Prostate gland (tissue), 2 donors: ENCODE results near the gene PLA2G4D. TPM values are rescaled to one million over a fixed set of nuclear protein-coding genes. Genes with fewer than 3 reads are reported as not detected.

Experiments
- DNase-seq: peaks from one replicate; pipeline ENCODE4 v3.0.0-alpha.2; 2019; ENCODE audit warnings: low spot score
- H3K27ac ChIP-seq, 2 donors: fragments of 200-600 bp; sonication (generic); 2 replicates each; pipeline ENCODE4 v1.5.1; 2017 to 2019
- H3K27me3 ChIP-seq: fragments of 200-600 bp; sonication (generic); replicated peaks from 2 replicates; pipeline ENCODE4 v1.5.1; 2019; ENCODE audit not compliant: insufficient read depth
- H3K36me3 ChIP-seq, 2 donors: fragments of 200-600 bp; sonication (generic); 1 replicate in 1 of 2; 2 replicates in 1 of 2; pipeline versions ENCODE4 v1.5.1 to v1.8.1; 2017 to 2019
- H3K4me1 ChIP-seq: fragments of 200-600 bp; sonication (generic); replicated peaks from 2 replicates; pipeline ENCODE4 v1.5.1; 2019
- H3K4me3 ChIP-seq, 2 donors: fragments of 200-600 bp; sonication (generic); 2 replicates each; pipeline ENCODE4 v1.5.1; 2017 to 2019
- H3K9me3 ChIP-seq: fragments of 200-600 bp; sonication (generic); 2 replicates; pipeline ENCODE4 v1.5.1; 2017
- POLR2A ChIP-seq: fragments of 450-650 bp; IDR thresholded peaks from one replicate; pipeline ENCODE4 v1.6.1; 2016; ENCODE audit warnings: antibody characterized with exemption, mild to moderate bottlenecking
- POLR2AphosphoS5 ChIP-seq: sonication (generic); formaldehyde crosslinking; IDR thresholded peaks from one replicate; pipeline ENCODE4 v1.6.1; 2017; ENCODE audit warnings: antibody characterized with exemption
- WGBS: methylation state at CpG from one replicate; pipeline ENCODE4 v1.1.5; 2018; 5-methylcytosine and 5-hydroxymethylcytosine counted together
- intact Hi-C: fragments of 100-400 bp; cut with DNase I; formaldehyde crosslinking; loops from one replicate; pipeline ENCODE4 v1.14.2; 2022
- total RNA-seq, 2 donors: library from RNA; depleted of rRNA; stranded (reverse); fragments of >200 nt; gene quantifications; one replicate each; pipeline ENCODE4 v1.1.0, GENCODE V29; 2016
- TF ChIP-seq, protein P1 (sequence below), 4 experiments: fragments of 200-600 bp in 2 of 4; fragments of 450-650 bp in 2 of 4; sonication (generic) in 2 of 4; IDR thresholded peaks; 1 replicate in 3 of 4; 2 replicates in 1 of 4; pipeline ENCODE4 v1.5.1; 2016 to 2019; ENCODE audit warnings: antibody characterized with exemption in 4 of 4, mild to moderate bottlenecking in 2 of 4, moderate library complexity in 2 of 4

The PLA2G4D gene
- total RNA-seq, 2 donors from 2014 or later, result 1.5 to 2.1 TPM

DNA sequence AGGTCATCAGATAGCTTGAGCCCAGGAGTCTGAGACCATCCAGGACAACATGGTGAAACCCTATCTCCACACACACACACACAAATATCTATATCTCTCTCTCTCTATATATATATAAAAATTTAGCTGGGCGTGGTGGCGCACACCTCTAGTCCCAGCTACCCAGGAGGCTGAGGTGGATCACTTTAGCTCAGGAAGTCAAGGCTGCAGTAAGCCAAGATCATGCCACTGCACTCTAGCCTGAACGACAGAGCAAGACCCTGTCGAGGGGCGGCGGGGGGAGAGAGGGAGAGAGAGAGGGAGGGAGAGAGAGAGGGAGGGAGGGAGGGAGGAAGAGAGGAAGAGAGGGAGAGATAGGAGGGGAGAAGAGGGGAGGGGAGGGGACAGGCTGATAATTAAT is 34.1 kb upstream of the PLA2G4D start:
- intact Hi-C loops, result no loop called here
- Histone ChIP-seq H3K4me3 (no peak overlapping the region), H3K27me3 (no peaks in the 10 kb centered on the region), H3K9me3 (no peaks in the 10 kb centered on the region), H3K36me3 (no peaks in the 10 kb centered on the region), H3K4me1 (no peaks in the 10 kb centered on the region), H3K27ac (no peak overlapping the region)
- DNase-seq, result no peak
- TF ChIP-seq, protein P1, sequence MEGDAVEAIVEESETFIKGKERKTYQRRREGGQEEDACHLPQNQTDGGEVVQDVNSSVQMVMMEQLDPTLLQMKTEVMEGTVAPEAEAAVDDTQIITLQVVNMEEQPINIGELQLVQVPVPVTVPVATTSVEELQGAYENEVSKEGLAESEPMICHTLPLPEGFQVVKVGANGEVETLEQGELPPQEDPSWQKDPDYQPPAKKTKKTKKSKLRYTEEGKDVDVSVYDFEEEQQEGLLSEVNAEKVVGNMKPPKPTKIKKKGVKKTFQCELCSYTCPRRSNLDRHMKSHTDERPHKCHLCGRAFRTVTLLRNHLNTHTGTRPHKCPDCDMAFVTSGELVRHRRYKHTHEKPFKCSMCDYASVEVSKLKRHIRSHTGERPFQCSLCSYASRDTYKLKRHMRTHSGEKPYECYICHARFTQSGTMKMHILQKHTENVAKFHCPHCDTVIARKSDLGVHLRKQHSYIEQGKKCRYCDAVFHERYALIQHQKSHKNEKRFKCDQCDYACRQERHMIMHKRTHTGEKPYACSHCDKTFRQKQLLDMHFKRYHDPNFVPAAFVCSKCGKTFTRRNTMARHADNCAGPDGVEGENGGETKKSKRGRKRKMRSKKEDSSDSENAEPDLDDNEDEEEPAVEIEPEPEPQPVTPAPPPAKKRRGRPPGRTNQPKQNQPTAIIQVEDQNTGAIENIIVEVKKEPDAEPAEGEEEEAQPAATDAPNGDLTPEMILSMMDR (IDR thresholded peaks at IDR 0.05), result no peak
- TF ChIP-seq POLR2AphosphoS5, result no peak
- TF ChIP-seq POLR2A, result no peak
- 65% methylated on average over 6 of the region's 6 CpGs for WGBS

DNA sequence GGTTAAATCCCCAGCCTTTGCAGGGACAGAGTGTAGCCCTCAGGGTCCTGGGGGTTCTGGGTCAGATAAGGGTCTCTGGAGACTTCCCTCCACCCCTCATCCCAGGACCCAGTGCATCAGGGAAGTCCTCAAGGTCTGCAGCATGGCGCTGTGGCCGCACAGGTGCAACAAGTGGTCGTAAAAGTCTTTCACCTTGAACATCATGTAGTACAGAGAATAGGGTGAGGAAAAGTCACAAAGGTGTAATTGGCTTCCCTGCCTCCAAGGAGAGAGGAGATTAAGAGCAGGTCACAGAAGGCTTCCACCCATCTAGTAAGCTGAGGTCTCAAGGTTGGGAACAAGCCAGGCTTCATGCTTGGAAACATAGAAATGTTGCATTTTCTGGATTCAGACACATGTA is 29.2 kb upstream of the PLA2G4D start:
- Histone ChIP-seq H3K27me3 (no peaks in the 10 kb centered on the region), H3K27ac (no peak overlapping the region), H3K4me1 (no peaks in the 10 kb centered on the region), H3K4me3 (no peak overlapping the region), H3K9me3 (no peaks in the 10 kb centered on the region), H3K36me3 (no peaks in the 10 kb centered on the region)
- 86% methylated on average over 3 of the region's 3 CpGs for WGBS
- no peak for DNase-seq
- TF ChIP-seq POLR2AphosphoS5 (no peak), POLR2A (no peak)
- TF ChIP-seq, protein P1 (IDR thresholded peaks at IDR 0.05), result no peak
- intact Hi-C loops, result no loop called here

DNA sequence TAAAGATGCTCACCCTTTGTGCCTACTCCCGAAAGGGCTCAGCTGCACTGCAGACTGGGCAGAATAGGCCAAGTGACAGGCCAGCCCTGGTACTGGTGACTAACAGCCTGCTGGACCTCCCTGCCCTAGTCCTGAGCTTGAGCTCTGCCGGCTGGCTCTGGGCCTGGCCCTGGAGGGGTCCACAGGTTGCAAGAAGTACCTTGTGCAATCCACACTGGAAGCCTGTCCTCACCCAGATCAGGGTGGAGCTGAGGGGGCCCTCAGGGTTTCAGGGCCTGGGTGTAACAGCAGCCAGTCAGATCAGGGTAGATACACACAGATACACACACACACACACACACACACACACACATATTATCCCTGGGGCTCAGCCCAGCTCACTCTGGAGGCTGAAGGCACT is 27.3 kb upstream of the PLA2G4D start:
- no peaks in the 10 kb centered on the region for H3K36me3 ChIP-seq
- no peak for DNase-seq
- intact Hi-C loops, result no loop called here
- H3K9me3 ChIP-seq, result no peaks in the 10 kb centered on the region
- WGBS, result 28% methylated on average over 2 of the region's 2 CpGs
- no peaks in the 10 kb centered on the region for H3K4me1 ChIP-seq
- H3K27me3 ChIP-seq, result no peaks in the 10 kb centered on the region
- H3K4me3 ChIP-seq, result no peak overlapping the region
- H3K27ac ChIP-seq, result no peak overlapping the region
- TF ChIP-seq POLR2A (no peak), POLR2AphosphoS5 (no peak)
- TF ChIP-seq, protein P1 (IDR thresholded peaks at IDR 0.05), result no peak

DNA sequence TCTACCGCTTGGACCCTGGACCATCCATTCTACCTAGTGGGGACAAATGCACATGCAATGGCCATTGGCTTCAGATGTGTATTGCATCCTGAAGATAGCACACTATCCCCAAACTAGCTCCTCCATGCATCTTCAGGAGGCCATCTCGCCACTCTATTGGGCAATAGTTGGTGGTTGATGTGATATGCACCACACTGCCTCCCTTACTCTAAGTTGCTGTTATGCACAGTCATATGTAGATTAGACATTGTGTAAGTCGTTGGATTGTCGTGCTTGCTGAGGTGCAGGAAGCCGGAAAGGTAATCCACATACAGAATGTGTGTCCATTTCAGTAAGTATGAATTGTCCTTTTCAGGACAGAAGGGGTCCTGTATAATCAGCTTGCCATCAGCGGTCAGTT is 26.7 kb upstream of the PLA2G4D start:
- TF ChIP-seq, protein P1 (IDR thresholded peaks at IDR 0.05), result no peak
- TF ChIP-seq POLR2AphosphoS5 (no peak), POLR2A (no peak)
- Histone ChIP-seq H3K27ac (no peak overlapping the region), H3K4me3 (no peak overlapping the region), H3K4me1 (no peaks in the 10 kb centered on the region), H3K9me3 (no peaks in the 10 kb centered on the region), H3K27me3 (no peaks in the 10 kb centered on the region), H3K36me3 (no peaks in the 10 kb centered on the region)
- DNase-seq, result no peak
- intact Hi-C loops, result no loop called here
- 89% methylated on average over 6 of the region's 6 CpGs for WGBS

DNA sequence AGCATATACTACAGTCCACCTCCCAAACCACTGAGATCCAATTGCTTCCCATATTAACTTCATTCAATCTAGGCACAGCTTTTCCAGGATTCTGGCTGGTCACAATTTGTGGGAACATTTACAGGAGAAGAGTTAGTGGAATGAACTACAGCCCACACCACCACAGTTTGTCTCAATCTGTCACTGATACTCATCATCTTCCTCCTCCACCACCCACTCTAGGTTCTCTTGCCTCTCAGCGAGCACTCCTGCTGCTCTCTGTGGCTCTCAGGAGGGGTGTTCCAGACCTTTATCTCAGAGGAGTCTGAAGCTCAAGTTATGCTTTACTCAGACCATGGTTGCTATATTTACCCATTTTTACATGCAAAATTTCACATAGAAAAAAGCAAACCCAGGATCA is 25.9 kb upstream of the PLA2G4D start:
- TF ChIP-seq, protein P1 (IDR thresholded peaks at IDR 0.05), result no peak
- WGBS, result 89% methylated on average over 1 of the region's 1 CpG
- H3K27me3 ChIP-seq, result no peaks in the 10 kb centered on the region
- H3K4me3 ChIP-seq, result no peak overlapping the region
- H3K27ac ChIP-seq, result no peak overlapping the region
- no peaks in the 10 kb centered on the region for H3K4me1 ChIP-seq
- H3K36me3 ChIP-seq, result no peaks in the 10 kb centered on the region
- H3K9me3 ChIP-seq, result no peaks in the 10 kb centered on the region
- DNase-seq, result no peak
- intact Hi-C loops, result no loop called here
